ENCODE results near the gene NVL. TPM values are rescaled to one million over a fixed set of nuclear protein-coding genes. Genes with fewer than 3 reads are reported as not detected.

The NVL gene
- total and polyA plus RNA-seq, 2 of the 8 experiments (the other 6 are each of a cell fraction or from before 2014, with no cell fraction given) = 22.7 to 45.8 TPM

- TF ChIP-seq SP2 (IDR thresholded peaks at IDR 0.05; ENCODE audit: low read length) = no peak
- no peak for TF ChIP-seq TEAD4 (IDR thresholded peaks at IDR 0.05; ENCODE audit: low read depth, low read length)
- TF ChIP-seq CREB1 (IDR thresholded peaks at IDR 0.05) = no peak
- no peak for TF ChIP-seq ZNF274 (IDR thresholded peaks at IDR 0.05; ENCODE audit: borderline replicate concordance, extremely low read depth, low read length)
- no peak for TF ChIP-seq TCF12 (IDR thresholded peaks at IDR 0.05; ENCODE audit: low read depth, low read length)
Measured at GRCh38 chr1:224196813-224197600, 133.0 kb downstream of the NVL start (continued).

Measured in H1 (cell line).